EH (cell line): ENCODE measurements around the gene CBL.

Experiments used
- DNase-seq: peaks from one replicate; pipeline ENCODE4 v3.0.0-alpha.2; 2015; ENCODE audit warnings: low read depth

CBL gene

GRCh38 chr11:119347242-119347641, 141.1 kb downstream of the CBL start:
- peak; percentile 76 for DNase-seq

GRCh38 chr11:119347940-119348605, 141.9 kb downstream of the CBL start:
- no peak for DNase-seq

- no peak for DNase-seq
Observed at GRCh38 chr11:119350302-119350701, 144.2 kb downstream of the CBL start.

- DNase-seq: no peak
Observed at GRCh38 chr11:119351232-119351631, 145.1 kb downstream of the CBL start.

- no peak for DNase-seq
Observed at GRCh38 chr11:119352857-119353260, 146.7 kb downstream of the CBL start.

GRCh38 chr11:119355091-119355843, 149.1 kb downstream of the CBL start:
- no peak for DNase-seq

- peak; percentile 76 for DNase-seq
Observed at GRCh38 chr11:119356349-119357031, 150.4 kb downstream of the CBL start.

- no peak for DNase-seq
Observed at GRCh38 chr11:119357074-119357473, 150.9 kb downstream of the CBL start.
